ENCODE data around the gene TAC4. TPM values are rescaled to one million over a fixed set of nuclear protein-coding genes. Genes with fewer than 3 reads are reported as not detected.

TAC4 gene
- total and polyA plus RNA-seq, 9 of the 15 experiments (the other 6 are each of a cell fraction or from before 2014, with no cell fraction given), result 0.17 TPM; not detected in 8

GRCh38 chr17:49788478-49789242, 59.2 kb downstream of the TAC4 start, which contains the start of gene KAT7 (continued):
- peak; percentile 64 for TF ChIP-seq ARID4B (CRISPR knock-in tag; IDR thresholded peaks at IDR 0.05)
- no peak for TF ChIP-seq RFX5 (IDR thresholded peaks at IDR 0.05; ENCODE audit: low read depth, low read length)
- no peak for TF ChIP-seq REST (IDR thresholded peaks at IDR 0.05; ENCODE audit: borderline replicate concordance)
- 0 out of 2 replicates have a peak, but pooled peaks have one; percentile 62 for TF ChIP-seq REST (CRISPR knock-in tag; IDR thresholded peaks at IDR 0.05; ENCODE audit: low read depth)
- TF ChIP-seq CHD2 (IDR thresholded peaks at IDR 0.05; ENCODE audit: low read depth, low read length), result peak; percentile 92
- TF ChIP-seq SRF (CRISPR knock-in tag; IDR thresholded peaks at IDR 0.05), result no peak; a peak in 1 of 4 replicates
- no peak for TF ChIP-seq ZNF134 (CRISPR knock-in tag; conservative IDR thresholded peaks at IDR 0.05)
- TF ChIP-seq CXXC5 (CRISPR knock-in tag; IDR thresholded peaks at IDR 0.05), result peak; percentile 95
- 0 out of 2 replicates have a peak, but pooled peaks have one; percentile 20 for TF ChIP-seq ZNF324 (CRISPR knock-in tag; IDR thresholded peaks at IDR 0.05)
- TF ChIP-seq MTA3 (IDR thresholded peaks at IDR 0.05; ENCODE audit: borderline replicate concordance), result peak; percentile 80; the same call in 1 of the 2 replicates
- peak; percentile 89 for TF ChIP-seq ZBTB5 (IDR thresholded peaks at IDR 0.05)
- TF ChIP-seq ZBTB7A (IDR thresholded peaks at IDR 0.05; ENCODE audit: borderline replicate concordance, control insufficient read depth, low read depth, low read length), result peak; percentile 18; the same call in 1 of the 2 replicates

Measured in K562 (cell line).